Measurements from ENCODE around the gene MCRS1. TPM values are rescaled to one million over a fixed set of nuclear protein-coding genes. Genes with fewer than 3 reads are reported as not detected.

The MCRS1 gene
- total and polyA plus RNA-seq, 11 donors: 64.2 to 122 (median 87.9) TPM

DNA sequence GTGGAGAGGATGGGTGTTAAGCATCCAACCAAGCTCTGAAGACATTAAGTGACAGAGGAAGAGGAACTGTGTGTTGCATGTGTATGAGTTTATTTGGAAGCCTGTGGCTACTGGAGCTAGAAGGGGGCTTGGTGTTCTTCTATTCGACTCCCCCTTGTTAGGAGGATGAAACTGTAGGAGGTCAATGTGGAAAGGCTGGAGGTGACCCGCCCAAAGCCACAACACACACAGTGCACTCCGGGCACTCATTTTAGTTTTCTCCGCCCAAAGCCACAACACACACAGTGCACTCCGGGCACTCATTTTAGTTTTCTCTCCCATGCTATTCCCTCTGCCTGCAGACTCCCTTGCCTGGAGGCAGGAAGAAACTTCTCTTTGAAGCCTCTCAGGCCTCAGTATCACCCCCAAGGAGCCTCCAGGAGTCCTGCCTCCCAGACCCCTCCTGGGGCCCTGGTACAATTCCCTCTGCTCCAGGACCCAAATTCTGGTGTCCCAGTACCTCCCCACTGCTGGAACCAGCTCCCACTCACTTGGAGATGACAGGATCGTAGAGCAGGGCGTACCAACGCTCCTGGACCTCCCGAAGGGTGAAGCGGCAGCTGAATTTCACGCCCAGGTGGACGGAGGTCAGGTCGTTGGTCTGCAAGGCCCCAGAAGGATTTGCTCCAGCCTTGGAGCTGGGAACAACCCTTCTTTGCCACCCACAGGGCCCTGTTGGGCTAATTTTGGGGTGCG is 3.8 kb downstream of the MCRS1 start:
- Histone ChIP-seq H3K27ac (peak overlapping the region; percentile 15 to 98 (median 94)), H3K4me3 (peak overlapping the region in 6 of 12 donors; percentile 1 to 35 (median 14)), H3K4me1 (peaks cover 0 to 50% (median 32%) of the 10 kb centered on the region in 12 donors)

DNA sequence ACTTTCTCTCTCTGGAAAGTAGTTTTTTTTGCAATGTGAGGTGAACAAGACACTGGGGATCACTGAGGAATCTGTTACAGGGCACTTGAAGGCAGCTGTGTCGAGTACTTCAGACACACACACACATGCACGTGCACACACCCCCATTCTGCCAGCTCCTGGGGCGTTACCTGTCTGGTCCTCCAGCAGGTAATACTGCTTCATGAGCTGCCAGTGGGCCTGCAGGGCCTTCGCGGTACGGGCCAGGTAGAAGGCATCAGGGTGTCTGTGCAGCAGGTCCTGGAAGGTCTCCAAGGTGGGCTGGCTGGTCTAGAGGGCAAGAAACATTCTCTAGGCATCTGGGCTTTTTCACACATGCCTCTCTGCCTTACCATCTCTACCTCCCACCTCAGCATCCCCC is 5.1 kb downstream of the MCRS1 start:
- H3K27me3 ChIP-seq: no peaks in the 10 kb centered on the region
- peaks cover 0 to 76% (median 72%) of the 10 kb centered on the region in 9 donors for H3K36me3 ChIP-seq
- intact Hi-C loops (cut with DNase I): no loop called here
- no peak overlapping the region for H3K4me3 ChIP-seq
- ATAC-seq (no peak), DNase-seq (no peak)
- no peak overlapping the region for H3K27ac ChIP-seq
- H3K4me1 ChIP-seq: peaks cover 0 to 44% (median 27%) of the 10 kb centered on the region in 12 donors
- H3K9me3 ChIP-seq: no peaks in the 10 kb centered on the region
- WGBS, 4 donors: 86 to 94% (median 92%) methylated on average over 6 of the region's 6 CpGs
- TF ChIP-seq, protein P1, sequence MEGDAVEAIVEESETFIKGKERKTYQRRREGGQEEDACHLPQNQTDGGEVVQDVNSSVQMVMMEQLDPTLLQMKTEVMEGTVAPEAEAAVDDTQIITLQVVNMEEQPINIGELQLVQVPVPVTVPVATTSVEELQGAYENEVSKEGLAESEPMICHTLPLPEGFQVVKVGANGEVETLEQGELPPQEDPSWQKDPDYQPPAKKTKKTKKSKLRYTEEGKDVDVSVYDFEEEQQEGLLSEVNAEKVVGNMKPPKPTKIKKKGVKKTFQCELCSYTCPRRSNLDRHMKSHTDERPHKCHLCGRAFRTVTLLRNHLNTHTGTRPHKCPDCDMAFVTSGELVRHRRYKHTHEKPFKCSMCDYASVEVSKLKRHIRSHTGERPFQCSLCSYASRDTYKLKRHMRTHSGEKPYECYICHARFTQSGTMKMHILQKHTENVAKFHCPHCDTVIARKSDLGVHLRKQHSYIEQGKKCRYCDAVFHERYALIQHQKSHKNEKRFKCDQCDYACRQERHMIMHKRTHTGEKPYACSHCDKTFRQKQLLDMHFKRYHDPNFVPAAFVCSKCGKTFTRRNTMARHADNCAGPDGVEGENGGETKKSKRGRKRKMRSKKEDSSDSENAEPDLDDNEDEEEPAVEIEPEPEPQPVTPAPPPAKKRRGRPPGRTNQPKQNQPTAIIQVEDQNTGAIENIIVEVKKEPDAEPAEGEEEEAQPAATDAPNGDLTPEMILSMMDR (IDR thresholded peaks at IDR 0.05): no peak
- TF ChIP-seq POLR2A (IDR thresholded peaks at IDR 0.05): no peak

More for the DNA sequence above, 3.8 kb downstream of the MCRS1 start:
- DNase-seq (no peak), ATAC-seq (no peak)
- Histone ChIP-seq H3K9me3 (no peaks in the 10 kb centered on the region), H3K27me3 (no peaks in the 10 kb centered on the region), H3K36me3 (peaks cover 0 to 63% (median 59%) of the 10 kb centered on the region in 9 donors)
- intact Hi-C loops (cut with DNase I): no loop called here
- TF ChIP-seq POLR2A (IDR thresholded peaks at IDR 0.05): no peak
- TF ChIP-seq, protein P1 (IDR thresholded peaks at IDR 0.05): no peak
- 91 to 95% (median 93%) methylated on average over 14 of the region's 14 CpGs for WGBS, 4 donors

DNA sequence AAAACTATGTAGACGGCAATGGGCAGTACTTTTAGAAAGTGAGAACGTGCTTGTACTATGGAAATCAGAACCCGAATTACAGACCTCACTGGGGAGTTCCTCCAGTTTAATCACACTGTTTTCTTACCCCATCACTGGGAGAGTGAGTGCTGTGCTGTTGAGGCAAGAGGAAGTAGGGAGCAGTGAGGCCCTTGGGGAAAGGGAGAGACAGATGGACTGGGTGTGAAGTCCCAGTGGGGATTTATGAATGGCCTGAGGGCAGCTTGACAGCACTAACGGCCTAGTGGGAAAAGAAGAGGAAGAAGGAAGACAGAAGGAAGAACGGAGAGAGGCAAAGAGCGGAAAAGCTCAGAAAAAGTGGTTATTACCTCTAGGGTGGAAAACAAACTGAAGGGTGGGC is 5.7 kb downstream of the MCRS1 start:
- DNase-seq: peak in 1 of 5 donors; percentile 7
- 69 to 83% (median 77%) methylated on average over 6 of the region's 6 CpGs for WGBS, 4 donors
- H3K4me1 ChIP-seq: peaks cover 0 to 44% (median 26%) of the 10 kb centered on the region in 12 donors

DNA sequence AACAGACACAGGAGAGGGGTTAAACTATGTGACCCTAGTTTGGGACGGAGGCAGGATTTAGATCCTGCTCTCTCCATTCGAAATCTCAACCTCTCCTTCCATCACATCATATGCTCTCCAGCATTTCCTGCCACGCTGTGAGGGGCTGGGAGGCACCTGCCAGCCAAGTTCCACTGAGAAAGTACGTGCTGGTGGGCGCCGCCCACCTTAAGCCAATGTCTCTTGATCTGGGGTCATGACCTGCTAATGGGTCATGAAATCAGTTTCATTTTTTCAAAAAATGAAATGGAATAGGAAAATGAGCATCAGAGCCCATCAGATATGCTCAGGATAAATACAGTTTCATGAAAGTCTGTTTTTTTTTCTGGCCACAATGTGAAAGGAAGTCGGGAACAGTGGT is 7.2 kb downstream of the MCRS1 start:
- 87 to 93% (median 92%) methylated on average over 7 of the region's 7 CpGs for WGBS, 4 donors
- DNase-seq (no peak), ATAC-seq (no peak)
- intact Hi-C loops (cut with DNase I): no loop called here
- Histone ChIP-seq H3K27me3 (no peaks in the 10 kb centered on the region), H3K9me3 (no peaks in the 10 kb centered on the region), H3K4me1 (peaks cover 0 to 28% (median 10%) of the 10 kb centered on the region in 12 donors), H3K4me3 (no peak overlapping the region), H3K27ac (no peak overlapping the region), H3K36me3 (peaks cover 0 to 96% (median 89%) of the 10 kb centered on the region in 9 donors)
- TF ChIP-seq, protein P1 (IDR thresholded peaks at IDR 0.05): no peak
- no peak for TF ChIP-seq POLR2A (IDR thresholded peaks at IDR 0.05)

More for the DNA sequence above, 5.7 kb downstream of the MCRS1 start:
- intact Hi-C loops (cut with DNase I): no loop called here
- no peak for ATAC-seq
- no peaks in the 10 kb centered on the region for H3K9me3 ChIP-seq
- TF ChIP-seq, protein P1 (IDR thresholded peaks at IDR 0.05): no peak
- TF ChIP-seq POLR2A (IDR thresholded peaks at IDR 0.05): no peak
- no peak overlapping the region for H3K27ac ChIP-seq
- H3K4me3 ChIP-seq: no peak overlapping the region
- no peaks in the 10 kb centered on the region for H3K27me3 ChIP-seq
- peaks cover 0 to 82% (median 78%) of the 10 kb centered on the region in 9 donors for H3K36me3 ChIP-seq
